Nephron progenitor cell (in vitro differentiated cells): Measurements from ENCODE around the gene LPP.

Experiments used
- DNase-seq: peaks from one replicate; pipeline ENCODE4 v3.0.0; 2021
- H3K27ac Mint-ChIP-seq: 2 replicates; pipeline ENCODE4 v1.8.0; 2021; ENCODE audit warnings: mild to moderate bottlenecking, moderate library complexity, mixed read lengths
- H3K27me3 Mint-ChIP-seq: 2 replicates; pipeline ENCODE4 v1.8.0; 2021; ENCODE audit warnings: mild to moderate bottlenecking, low read depth, mixed read lengths; ENCODE audit not compliant: poor library complexity
- H3K36me3 Mint-ChIP-seq: 2 replicates; pipeline ENCODE4 v1.8.0; 2021; ENCODE audit warnings: low read depth, mixed read lengths
- H3K4me1 Mint-ChIP-seq: 2 replicates; pipeline ENCODE4 v1.8.0; 2021; ENCODE audit warnings: mixed read lengths
- H3K4me3 Mint-ChIP-seq: 2 replicates; pipeline ENCODE4 v1.8.0; 2021; ENCODE audit warnings: mild to moderate bottlenecking, moderate library complexity, mixed read lengths
- H3K9me3 Mint-ChIP-seq: 2 replicates; pipeline ENCODE4 v1.8.0; 2021; ENCODE audit warnings: mild to moderate bottlenecking, moderate library complexity, mixed read lengths
- CTCF ChIP-seq: fragments of 200-600 bp; sonication (generic); IDR thresholded peaks from 2 replicates; pipeline ENCODE4 v1.5.0; 2021; ENCODE audit warnings: antibody characterized with exemption

LPP gene

GRCh38 chr3:188215129-188215528, 61.2 kb downstream of the LPP start:
- no peak overlapping the region for H3K4me3 Mint-ChIP-seq
- H3K27me3 Mint-ChIP-seq = no peaks in the 10 kb centered on the region
- H3K36me3 Mint-ChIP-seq = peaks cover 18% of the 10 kb centered on the region
- no peak for TF ChIP-seq CTCF
- DNase-seq = no peak
- H3K4me1 Mint-ChIP-seq = peaks cover 31% of the 10 kb centered on the region
- no peak overlapping the region for H3K27ac Mint-ChIP-seq
- no peaks in the 10 kb centered on the region for H3K9me3 Mint-ChIP-seq

- H3K36me3 Mint-ChIP-seq = peaks cover 18% of the 10 kb centered on the region
- H3K27ac Mint-ChIP-seq = no peak overlapping the region
- no peak for DNase-seq
- H3K4me3 Mint-ChIP-seq = no peak overlapping the region
- H3K4me1 Mint-ChIP-seq = peaks cover 30% of the 10 kb centered on the region
- no peaks in the 10 kb centered on the region for H3K9me3 Mint-ChIP-seq
- H3K27me3 Mint-ChIP-seq = no peaks in the 10 kb centered on the region
- no peak for TF ChIP-seq CTCF
These were observed 63.1 kb downstream of the LPP start for GRCh38 chr3:188217011-188217463.

GRCh38 chr3:188217726-188218125, 63.8 kb downstream of the LPP start:
- H3K27ac Mint-ChIP-seq = no peak overlapping the region
- no peaks in the 10 kb centered on the region for H3K9me3 Mint-ChIP-seq
- H3K36me3 Mint-ChIP-seq = peaks cover 18% of the 10 kb centered on the region
- H3K4me3 Mint-ChIP-seq = no peak overlapping the region
- no peak for TF ChIP-seq CTCF
- H3K27me3 Mint-ChIP-seq = no peaks in the 10 kb centered on the region
- peaks cover 29% of the 10 kb centered on the region for H3K4me1 Mint-ChIP-seq
- DNase-seq = no peak

GRCh38 chr3:188218603-188219002, 64.6 kb downstream of the LPP start:
- H3K27ac Mint-ChIP-seq = no peak overlapping the region
- H3K4me3 Mint-ChIP-seq = no peak overlapping the region
- H3K27me3 Mint-ChIP-seq = no peaks in the 10 kb centered on the region
- no peak for DNase-seq
- peaks cover 29% of the 10 kb centered on the region for H3K4me1 Mint-ChIP-seq
- no peak for TF ChIP-seq CTCF
- H3K36me3 Mint-ChIP-seq = peaks cover 23% of the 10 kb centered on the region
- no peaks in the 10 kb centered on the region for H3K9me3 Mint-ChIP-seq

GRCh38 chr3:188219147-188219546, 65.2 kb downstream of the LPP start:
- no peaks in the 10 kb centered on the region for H3K9me3 Mint-ChIP-seq
- no peak overlapping the region for H3K4me3 Mint-ChIP-seq
- no peak overlapping the region for H3K27ac Mint-ChIP-seq
- H3K27me3 Mint-ChIP-seq = no peaks in the 10 kb centered on the region
- peaks cover 28% of the 10 kb centered on the region for H3K36me3 Mint-ChIP-seq
- no peak for TF ChIP-seq CTCF
- peaks cover 28% of the 10 kb centered on the region for H3K4me1 Mint-ChIP-seq
- no peak for DNase-seq

- Mint-ChIP-seq H3K4me3 (no peak overlapping the region), H3K9me3 (peaks cover 4% of the 10 kb centered on the region), H3K27me3 (no peaks in the 10 kb centered on the region), H3K36me3 (peaks cover 35% of the 10 kb centered on the region), H3K27ac (no peak overlapping the region), H3K4me1 (peaks cover 23% of the 10 kb centered on the region)
- DNase-seq = no peak
- TF ChIP-seq CTCF = no peak
These were observed 66.3 kb downstream of the LPP start for GRCh38 chr3:188220097-188220788.
